Measurements from ENCODE around the gene RPS27. TPM values are rescaled to one million over a fixed set of nuclear protein-coding genes. Genes with fewer than 3 reads are reported as not detected.

The RPS27 gene
- total and polyA plus RNA-seq, 10 of the 15 experiments (the other 5 are each of a cell fraction or from before 2014, with no cell fraction given): 2,708 to 14,234 (median 8,874) TPM

DNA sequence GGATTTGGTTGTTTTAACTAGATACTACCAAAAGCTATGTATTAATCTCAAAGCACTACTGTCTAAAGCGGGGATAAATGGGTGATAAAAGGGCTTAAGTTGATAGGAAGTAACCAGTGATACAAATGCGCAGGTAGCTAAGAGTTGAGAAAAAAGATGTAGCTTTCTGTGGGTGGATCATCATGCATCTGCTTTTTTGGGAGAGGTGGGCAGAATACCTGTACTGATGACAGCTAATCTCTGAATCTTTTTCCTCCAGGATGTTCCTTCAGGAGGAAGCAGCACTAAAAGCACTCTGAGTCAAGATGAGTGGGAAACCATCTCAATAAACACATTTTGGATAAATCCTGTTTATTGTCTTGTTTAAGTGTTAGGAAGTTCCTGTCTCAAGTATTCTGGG is 1.2 kb downstream of the RPS27 start:
- CTCF ChIA-PET: interaction anchor here (1.4 kb wide), 1 partner anchor 481 kb away, joined by 3 read pairs; no protein-coding TSS in a partner anchor
- FAIRE-seq (no peak), DNase-seq (ENCODE audit: low read depth, low spot score) (no peak), ATAC-seq (no peak)
- SMC1A ChIA-PET (ENCODE audit: uncharacterized antibody, unreplicated experiment): interaction anchor here (1.1 to 1.5 kb wide), 4 partner anchors 17 to 227 kb away, joined by 3 to 5 read pairs (median 4); no protein-coding TSS in a partner anchor
- POLR2A ChIA-PET: interaction anchor here (0.6 to 3.8 kb wide), 7 partner anchors 8 to 199 kb away, joined by 3 to 26 read pairs (median 3); partner anchors contain the start of gene JTB
- intact Hi-C loops (cut with micrococcal nuclease; ENCODE audit: unreplicated experiment) (loop anchor here (2.0 to 5.0 kb wide), 2 partner anchors 190 to 281 kb away; partner anchors contain the start of gene HAX1), in situ Hi-C loops (cut with MboI) (loop anchor here (5.0 to 10.0 kb wide), 2 partner anchors 280 to 487 kb away; partner anchors contain the start of gene HAX1)
- Histone ChIP-seq H3K4me2 (ENCODE audit: control insufficient read depth, insufficient read depth) (peak overlapping the region; percentile 89), H4K20me1 (ENCODE audit: control insufficient read depth, insufficient read depth) (no peaks in the 10 kb centered on the region), H3K4me3 (peak overlapping the region; percentile 86), H3K9me3 (replicated peaks; ENCODE audit: control insufficient read depth, insufficient read depth, low read length) (no peaks in the 10 kb centered on the region), H3K27me3 (replicated peaks in 1 of 2; ENCODE audit: control insufficient read depth in 2 of 2, insufficient read depth in 2 of 2, low read length in 1 of 2) (no peaks in the 10 kb centered on the region), H3K9ac (ENCODE audit: control insufficient read depth, insufficient read depth, low read length) (peak overlapping the region; percentile 98), H3K4me1 (ENCODE audit: control insufficient read depth, insufficient read depth, low read length) (peaks cover 9% of the 10 kb centered on the region), H3K36me3 (ENCODE audit: control insufficient read depth in 2 of 2, insufficient read depth in 2 of 2, low read length in 1 of 2) (peaks cover 0 to 16% of the 10 kb centered on the region in 2 experiments; a peak in 3 of 4 replicates), H3K79me2 (ENCODE audit: control insufficient read depth, insufficient read depth, low read length) (peaks cover 25% of the 10 kb centered on the region), H3K27ac (ENCODE audit: control insufficient read depth, insufficient read depth) (peak overlapping the region; percentile 96), H2AFZ (ENCODE audit: control insufficient read depth, low read depth, low read length) (no peak overlapping the region)
- 68% methylated on average over 2 of the region's 2 CpGs for WGBS (ENCODE audit: insufficient coverage, insufficient replicate concordance, low lambda C conversion rate, missing lambda C conversion rate)
- TF ChIP-seq MYC (IDR thresholded peaks at IDR 0.05; ENCODE audit: insufficient read depth, insufficient read length, insufficient replicate concordance, low read length, severe bottlenecking) (no peak), DPF2 (IDR thresholded peaks at IDR 0.05) (no peak), CREB1 (IDR thresholded peaks at IDR 0.05; ENCODE audit: low read depth) (0 out of 2 replicates have a peak, but pooled peaks have one; percentile 4), SMC3 (IDR thresholded peaks at IDR 0.05; ENCODE audit: borderline replicate concordance, low read length) (no peak), BHLHE40 (IDR thresholded peaks at IDR 0.05; ENCODE audit: borderline replicate concordance in 1 of 2, low read depth in 2 of 2, low read length in 1 of 2) (no peak)
- no TSS peak for BruUV-seq (replicated peaks)
- RAD21 ChIA-PET (ENCODE audit: unreplicated experiment): interaction anchor here (1.4 to 2.3 kb wide), 2 partner anchors 13 to 25 kb away, joined by 3 to 10 read pairs; partner anchors contain the start of gene CREB3L4

DNA sequence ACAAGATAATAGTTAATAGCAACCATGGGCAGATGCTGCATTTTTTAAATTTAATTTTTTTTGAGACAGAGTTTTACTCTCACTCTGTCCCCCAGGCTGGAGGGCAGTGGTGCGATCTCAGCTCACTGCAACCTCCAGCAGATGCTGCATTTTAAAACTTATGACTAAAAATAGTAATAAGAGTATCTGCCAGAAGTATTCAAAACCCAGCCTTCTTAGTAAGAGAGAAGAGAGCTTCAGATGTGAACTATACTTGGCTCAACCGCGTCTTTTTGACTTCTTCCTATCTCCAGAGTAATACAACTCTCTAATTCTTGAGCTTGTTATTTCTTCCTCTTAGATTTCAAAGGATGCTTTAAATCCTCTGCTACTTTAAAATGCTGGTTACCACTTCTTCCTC is 4.6 kb downstream of the RPS27 start:
- intact Hi-C loops (cut with micrococcal nuclease; ENCODE audit: unreplicated experiment) (no loop called here), in situ Hi-C loops (cut with MboI) (loop anchor here (10.0 kb wide), 1 partner anchor 490 kb away; no protein-coding TSS in a partner anchor)
- Histone ChIP-seq H3K79me2 (ENCODE audit: control insufficient read depth, insufficient read depth, low read length) (peaks cover 25% of the 10 kb centered on the region), H3K9ac (ENCODE audit: control insufficient read depth, insufficient read depth, low read length) (no peak overlapping the region), H3K4me2 (ENCODE audit: control insufficient read depth, insufficient read depth) (no peak overlapping the region), H3K4me1 (ENCODE audit: control insufficient read depth, insufficient read depth, low read length) (peaks cover 9% of the 10 kb centered on the region; the same call in 1 of the 2 replicates), H3K4me3 (no peak overlapping the region), H2AFZ (ENCODE audit: control insufficient read depth, low read depth, low read length) (no peak overlapping the region), H3K9me3 (replicated peaks; ENCODE audit: control insufficient read depth, insufficient read depth, low read length) (no peaks in the 10 kb centered on the region), H3K27me3 (replicated peaks in 1 of 2; ENCODE audit: control insufficient read depth in 2 of 2, insufficient read depth in 2 of 2, low read length in 1 of 2) (no peaks in the 10 kb centered on the region), H4K20me1 (ENCODE audit: control insufficient read depth, insufficient read depth) (no peaks in the 10 kb centered on the region), H3K36me3 (ENCODE audit: control insufficient read depth in 2 of 2, insufficient read depth in 2 of 2, low read length in 1 of 2) (peaks cover 0 to 16% of the 10 kb centered on the region in 2 experiments; a peak in 3 of 4 replicates), H3K27ac (ENCODE audit: control insufficient read depth, insufficient read depth) (no peak overlapping the region)
- ATAC-seq (no peak), DNase-seq (ENCODE audit: low read depth, low spot score) (no peak), FAIRE-seq (no peak)
- BruUV-seq (replicated peaks): no TSS peak
- RAD21 ChIA-PET (ENCODE audit: unreplicated experiment): interaction anchor here (0.6 kb wide), 1 partner anchor 350 kb away, joined by 3 read pairs; no protein-coding TSS in a partner anchor
- SMC1A ChIA-PET (ENCODE audit: uncharacterized antibody, unreplicated experiment): interaction anchor here (1.4 to 1.5 kb wide), 2 partner anchors 9 to 182 kb away, joined by 3 to 4 read pairs; partner anchors contain the start of gene RAB13
- no peak for TF ChIP-seq BHLHE40 (IDR thresholded peaks at IDR 0.05; ENCODE audit: borderline replicate concordance in 1 of 2, low read depth in 2 of 2, low read length in 1 of 2)
- TF ChIP-seq CHD4 (IDR thresholded peaks at IDR 0.05): no peak
- no peak for TF ChIP-seq PAX5 (IDR thresholded peaks at IDR 0.05; ENCODE audit: borderline replicate concordance, low read depth, low read length)
- no peak for TF ChIP-seq CHD2 (IDR thresholded peaks at IDR 0.05; ENCODE audit: borderline replicate concordance, low read depth, low read length)
- WGBS (ENCODE audit: insufficient coverage, insufficient replicate concordance, low lambda C conversion rate, missing lambda C conversion rate): 68% methylated on average over 3 of the region's 3 CpGs
- CTCF ChIA-PET: interaction anchor here (1.0 to 1.1 kb wide), 2 partner anchors 18 to 120 kb away, joined by 3 read pairs; partner anchors contain the start of gene JTB
- POLR2A ChIA-PET: interaction anchor here (0.6 kb wide), 1 partner anchor 399 kb away, joined by 4 read pairs; no protein-coding TSS in a partner anchor
